Endothelial cell of umbilical vein (primary cell): ENCODE data around the gene ZNF319.

Source experiments
- CTCF ChIP-seq, 2 donors: IDR thresholded peaks; 1 replicate in 1 of 2; 2 replicates in 1 of 2; pipeline ENCODE4 v1.5.1; 2011; ENCODE audit warnings: low read length in 2 of 2, mild to moderate bottlenecking in 2 of 2, moderate library complexity in 2 of 2, control low read depth in 1 of 2, inconsistent platforms in 1 of 2, low read depth in 1 of 2; ENCODE audit not compliant: insufficient read depth in 1 of 2; ENCODE audit errors: extremely low read depth in 1 of 2
- EZH2 ChIP-seq: IDR thresholded peaks from 2 replicates; pipeline ENCODE4 v1.6.1; 2012; ENCODE audit warnings: borderline replicate concordance, low read depth, mild to moderate bottlenecking, moderate library complexity, low read length, inconsistent platforms; ENCODE audit not compliant: severe bottlenecking
- JUN ChIP-seq: IDR thresholded peaks from 2 replicates; pipeline ENCODE4 v1.6.1; 2011; ENCODE audit warnings: borderline replicate concordance, low read depth; ENCODE audit not compliant: insufficient read length, insufficient read depth
- MYC ChIP-seq: IDR thresholded peaks from one replicate; pipeline ENCODE4 v1.6.1; 2011; ENCODE audit warnings: mild to moderate bottlenecking, low read depth, low read length
- POLR2A ChIP-seq: IDR thresholded peaks from 2 replicates; pipeline ENCODE4 v1.6.1; 2012; ENCODE audit warnings: low read depth, mild to moderate bottlenecking, control low read depth, low read length

- TF ChIP-seq CTCF (IDR thresholded peaks at IDR 0.05; ENCODE audit: extremely low read depth in 1 of 2, insufficient read depth in 1 of 2, low read depth in 1 of 2, low read length in 2 of 2) (no peak), POLR2A (no peak), MYC (no peak), EZH2 (no peak), JUN (no peak)
Measured at GRCh38 chr16:57953857-57954256, 46.6 kb downstream of the ZNF319 start.
